Cerebellar nuclear complex (tissue), 1 donor: Measurements from ENCODE around the gene COG5.

Source experiments
- DNase-seq, 2 experiments: peaks; one replicate each; lab custom pipeline; 2025; lab: John Stamatoyannopoulos, UW

Gene COG5

DNA sequence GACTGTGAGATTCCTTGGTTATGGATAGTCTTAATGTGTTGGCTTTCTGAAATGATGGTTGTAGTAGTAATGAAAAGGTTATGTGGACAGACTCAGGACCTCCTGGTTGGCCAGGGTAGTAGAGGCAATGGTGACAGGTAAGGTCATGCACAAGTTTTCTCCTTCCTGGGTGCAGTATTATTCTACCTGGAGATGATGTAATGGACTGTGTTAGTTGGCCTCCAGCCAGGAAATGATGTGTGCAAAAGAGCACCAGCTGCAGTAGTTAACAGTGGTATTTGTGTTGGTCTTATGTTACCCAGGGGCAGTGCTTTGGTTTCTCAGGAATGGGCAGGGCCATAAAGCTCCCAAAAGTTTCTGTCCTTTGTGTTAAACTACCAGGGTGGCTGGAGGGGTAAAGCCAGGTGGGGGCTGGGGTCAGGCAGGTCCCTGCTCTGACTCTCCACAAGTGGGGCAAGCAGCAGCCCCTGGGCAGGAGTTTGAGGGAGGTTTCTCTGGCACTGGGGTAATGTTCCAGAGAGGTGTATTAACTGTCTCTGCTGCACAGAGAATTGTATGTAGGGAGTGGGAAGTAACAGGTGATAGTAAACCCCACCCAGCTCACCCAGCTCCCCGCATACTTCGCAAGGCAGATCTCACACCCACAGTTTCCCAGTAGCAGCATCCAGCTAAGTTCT is 57.6 kb downstream of the COG5 start:
- DNase-seq = no peak

DNA sequence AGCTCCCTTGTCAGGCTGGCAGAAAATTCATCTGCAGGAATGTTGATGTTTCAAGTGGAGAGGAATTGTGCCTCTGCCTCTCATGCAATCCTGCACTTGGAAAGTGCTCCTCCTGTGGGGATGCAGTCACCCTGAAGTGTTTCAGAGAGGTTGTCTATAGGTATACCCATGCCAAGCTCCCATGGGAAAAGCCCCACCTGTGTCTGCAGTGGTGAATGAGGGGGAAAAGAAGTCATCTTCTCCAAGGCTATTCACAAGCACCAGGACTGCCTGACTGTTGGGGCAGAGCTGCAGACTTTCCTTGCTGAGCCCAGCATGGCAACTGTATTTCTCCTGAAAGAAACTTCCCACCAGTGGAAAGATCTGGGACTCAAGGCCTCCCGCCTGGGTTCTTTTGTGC is 58.4 kb downstream of the COG5 start:
- DNase-seq = no peak

- no peak for DNase-seq
Measured at GRCh38 chr7:107503687-107504086, 60.0 kb downstream of the COG5 start.

DNA sequence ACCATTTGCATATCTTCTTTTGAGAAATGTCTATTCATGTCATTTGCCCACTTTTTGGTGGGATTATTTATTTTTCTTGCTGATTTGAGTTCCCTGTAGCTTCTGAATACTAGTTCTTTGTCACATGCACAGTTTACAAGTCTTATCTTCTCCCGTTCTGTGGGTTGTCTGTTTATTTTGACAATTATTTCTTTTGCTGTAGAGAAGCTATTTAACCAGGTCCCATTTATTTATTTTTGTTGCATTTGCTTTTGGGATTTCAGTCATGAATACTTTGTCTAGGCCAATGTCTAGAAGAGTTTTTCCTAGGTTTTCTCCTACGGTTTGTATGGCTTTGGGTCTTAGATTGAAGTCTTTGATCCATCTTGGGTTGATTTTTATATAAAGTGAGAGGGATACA is 60.9 kb downstream of the COG5 start:
- no peak for DNase-seq

DNA sequence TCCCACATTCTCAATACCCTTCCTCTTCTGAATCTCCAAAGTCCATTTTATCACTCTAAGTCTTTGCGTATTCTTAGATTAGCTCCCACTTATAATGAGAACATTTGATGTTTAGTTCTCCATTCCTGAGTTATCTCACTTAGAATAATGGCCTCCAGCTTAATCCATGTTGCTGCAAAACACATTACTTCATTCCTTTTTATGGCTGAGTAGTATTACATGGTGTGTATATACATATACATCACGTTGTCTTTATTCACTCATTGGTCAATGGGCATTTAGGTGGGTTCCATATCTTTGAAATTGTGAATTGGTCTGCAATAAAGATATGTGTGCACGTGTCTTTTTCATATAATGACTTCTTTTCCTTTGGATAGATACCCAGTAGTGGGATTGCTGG is 61.6 kb downstream of the COG5 start:
- DNase-seq = no peak

DNA sequence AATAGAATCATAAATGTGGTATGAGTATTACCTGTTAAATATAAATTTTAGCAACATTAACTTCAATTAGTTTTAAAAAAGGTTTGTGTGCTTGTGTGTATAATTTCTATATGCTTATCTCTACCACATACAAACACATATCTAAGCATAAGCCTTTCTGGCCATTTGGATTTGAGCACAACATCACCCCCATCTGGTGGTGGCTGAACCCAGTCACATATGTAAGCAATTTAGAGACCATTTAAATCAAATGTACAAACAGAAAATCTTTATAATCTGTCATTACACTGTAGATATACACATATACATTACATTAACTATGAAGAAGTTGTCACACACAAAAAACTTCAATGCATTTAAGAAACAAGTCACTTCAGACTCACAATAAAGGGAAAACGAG is 62.1 kb downstream of the COG5 start:
- DNase-seq = no peak

- no peak for DNase-seq
Measured at GRCh38 chr7:107499731-107500130, 64.0 kb downstream of the COG5 start.

GRCh38 chr7:107495516-107495915 is 68.2 kb downstream of the COG5 start:
- no peak for DNase-seq

- no peak for DNase-seq
Measured at GRCh38 chr7:107494884-107495283, 68.8 kb downstream of the COG5 start.

GRCh38 chr7:107494315-107494751 is 69.4 kb downstream of the COG5 start:
- DNase-seq = no peak

- no peak for DNase-seq
Measured at GRCh38 chr7:107492875-107493274, 70.8 kb downstream of the COG5 start.

DNA sequence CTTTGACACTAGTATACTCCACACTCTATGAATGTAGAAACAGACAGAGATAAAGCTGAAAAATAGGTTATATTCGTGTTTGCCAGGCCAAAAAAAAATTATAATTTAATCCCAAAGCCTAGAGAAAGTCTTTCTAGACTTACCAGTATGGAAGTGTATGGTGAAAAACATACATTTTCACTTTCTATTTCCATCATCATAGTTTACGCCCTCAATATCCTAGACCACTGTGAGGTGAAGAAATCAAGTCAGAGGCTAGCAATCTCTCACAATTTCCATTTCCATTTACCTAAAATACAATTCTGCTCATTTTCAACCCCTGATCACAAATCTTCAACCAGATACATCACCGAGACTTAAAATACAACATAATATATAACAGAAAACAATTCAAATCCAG is 77.7 kb downstream of the COG5 start:
- no peak for DNase-seq

- DNase-seq = no peak
Measured at GRCh38 chr7:107482571-107482970, 81.1 kb downstream of the COG5 start.

GRCh38 chr7:107480932-107481331 is 82.8 kb downstream of the COG5 start:
- DNase-seq = no peak

- DNase-seq = no peak
Measured at GRCh38 chr7:107479303-107479702, 84.4 kb downstream of the COG5 start.

DNA sequence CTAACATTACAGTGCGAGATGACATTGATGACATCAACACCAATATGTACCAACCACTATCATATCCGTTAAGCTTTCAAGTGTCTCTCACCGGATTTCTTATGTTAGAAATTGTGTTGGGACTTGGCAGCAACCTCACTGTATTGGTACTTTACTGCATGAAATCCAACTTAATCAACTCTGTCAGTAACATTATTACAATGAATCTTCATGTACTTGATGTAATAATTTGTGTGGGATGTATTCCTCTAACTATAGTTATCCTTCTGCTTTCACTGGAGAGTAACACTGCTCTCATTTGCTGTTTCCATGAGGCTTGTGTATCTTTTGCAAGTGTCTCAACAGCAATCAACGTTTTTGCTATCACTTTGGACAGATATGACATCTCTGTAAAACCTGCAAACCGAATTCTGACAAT is 89.6 kb downstream of the COG5 start:
- DNase-seq = no peak

GRCh38 chr7:107472116-107472515 is 91.6 kb downstream of the COG5 start:
- DNase-seq = no peak

DNA sequence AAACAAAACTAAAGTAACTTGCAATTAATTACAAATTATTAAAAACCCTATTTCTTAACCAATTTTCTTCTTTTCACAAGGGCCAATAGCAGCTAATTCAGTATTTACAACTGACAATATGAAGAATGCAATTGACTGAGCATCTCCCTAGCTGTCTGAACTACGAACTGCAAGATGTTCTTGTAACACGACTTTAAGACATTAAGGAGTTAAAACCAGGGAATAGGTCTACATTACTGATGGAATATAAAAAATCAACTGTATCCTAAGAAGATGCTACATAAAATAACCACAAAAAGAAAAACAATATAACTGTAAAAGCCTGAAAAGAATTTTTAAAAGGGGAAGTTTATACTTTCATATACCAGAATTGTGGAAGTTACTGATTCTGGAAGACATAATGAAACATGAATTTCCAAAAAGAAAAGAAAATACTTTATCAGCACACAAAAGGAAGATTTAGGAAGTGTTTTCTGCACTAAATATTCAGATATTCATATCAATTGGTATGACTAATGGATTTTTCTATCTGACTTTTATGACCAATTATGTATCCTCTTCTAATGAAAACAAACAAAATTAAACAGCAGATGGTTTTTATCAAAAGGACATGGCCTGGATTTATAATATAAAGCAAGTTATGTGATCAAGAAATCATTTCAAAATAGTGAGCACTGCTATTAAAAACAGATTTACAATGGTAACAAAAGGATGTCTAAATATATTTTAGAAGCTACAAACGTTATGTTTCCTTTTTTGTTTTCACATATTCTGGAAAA is 92.2 kb downstream of the COG5 start:
- DNase-seq = no peak

- peak in 1 of 2 experiments; percentile 75 for DNase-seq
Measured at GRCh38 chr7:107469929-107470328, 93.8 kb downstream of the COG5 start, which contains the start of gene GPR22. Gene GPR22 (plus strand): TSS chr7:107470057. CDS start chr7:107474061, 4,004 bp downstream.

DNA sequence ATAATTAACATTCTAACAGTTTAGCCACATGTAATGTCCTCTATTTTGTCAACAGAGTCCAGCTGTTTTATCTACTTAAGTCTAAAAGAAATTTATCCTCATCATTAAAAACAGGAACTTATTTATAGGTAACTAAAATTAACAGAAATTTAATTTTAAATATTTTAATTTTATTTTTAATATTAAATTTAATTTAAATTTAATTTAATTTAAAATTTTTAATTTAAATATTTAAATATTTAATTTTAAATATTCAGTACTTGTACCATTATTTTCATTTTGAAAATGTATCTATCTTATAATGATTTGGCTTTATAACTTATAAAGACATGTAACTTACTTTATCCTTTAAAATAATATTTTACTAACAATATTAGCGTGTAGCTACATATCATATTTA is 94.9 kb downstream of the COG5 start:
- no peak for DNase-seq

- no peak for DNase-seq
Measured at GRCh38 chr7:107467972-107468371, 95.7 kb downstream of the COG5 start.

DNA sequence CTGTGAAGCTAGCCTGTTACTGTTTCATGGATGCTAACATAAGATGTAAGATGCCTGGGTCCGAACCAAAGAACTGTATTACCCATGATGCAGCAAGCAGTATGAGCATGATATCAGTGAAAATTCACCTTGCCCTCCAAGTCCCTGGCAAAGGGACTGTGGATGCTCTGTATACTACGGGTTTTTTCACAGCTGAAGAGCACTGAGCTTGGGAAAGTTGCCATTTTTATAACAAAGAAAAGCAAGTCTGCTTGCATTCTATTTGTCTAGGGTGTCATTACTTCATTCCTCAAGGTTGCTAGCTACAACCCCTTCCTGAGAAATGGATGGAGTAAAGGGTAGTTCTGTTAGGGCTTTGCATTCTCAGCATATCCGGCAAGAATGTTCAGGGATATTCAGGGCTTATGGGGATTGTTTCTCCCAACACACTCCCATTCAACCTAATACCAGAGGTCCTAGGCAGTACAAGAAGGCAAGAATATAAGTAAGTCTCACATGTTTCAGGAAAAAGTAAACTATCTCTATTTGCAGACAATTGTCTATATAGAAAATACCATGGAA is 99.0 kb downstream of the COG5 start:
- DNase-seq = peak in 1 of 2 experiments; percentile 11
